ENCODE results near the gene ACTN1.

ACTN1 gene

DNA sequence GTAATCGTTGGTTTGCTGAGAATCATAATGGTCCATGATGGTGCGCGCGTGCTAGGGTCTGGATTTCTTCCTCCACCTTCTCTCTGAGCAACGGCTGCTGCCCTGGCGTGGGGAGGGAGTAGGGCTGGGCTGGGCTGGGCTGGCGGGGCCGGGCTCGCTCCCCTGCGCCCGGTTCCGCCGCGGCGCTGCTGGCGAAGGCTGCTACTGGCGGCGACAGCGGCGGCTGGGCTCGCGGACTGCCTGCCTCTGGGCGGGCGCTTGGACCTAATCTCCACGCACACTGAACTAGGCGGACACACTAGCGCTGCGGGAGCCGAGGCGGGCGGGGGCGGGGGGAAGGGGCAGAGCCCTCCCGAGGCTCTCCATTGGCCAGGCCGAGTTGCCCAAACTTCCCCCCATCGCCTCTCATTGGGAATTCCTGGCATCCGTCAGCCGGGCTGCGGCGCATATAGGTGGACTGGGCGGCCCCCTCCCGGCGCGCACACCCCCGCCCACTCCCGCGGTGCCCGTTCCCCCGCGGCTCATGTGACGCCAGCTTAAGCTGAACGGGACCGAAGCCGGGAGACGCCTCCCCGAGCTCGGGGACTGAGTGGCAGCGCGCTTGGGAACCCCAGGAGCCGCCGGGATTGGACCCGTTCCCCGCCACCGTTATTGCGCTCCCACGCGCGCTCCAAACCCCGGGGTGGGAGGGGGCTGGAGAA, at the start of gene ACTN1:
ACTN1 (minus strand) TSS at position 282 of the 701 bp plus-strand sequence; CDS start at position 36, 246 bp downstream.
- TF ChIP-seq, protein P1, sequence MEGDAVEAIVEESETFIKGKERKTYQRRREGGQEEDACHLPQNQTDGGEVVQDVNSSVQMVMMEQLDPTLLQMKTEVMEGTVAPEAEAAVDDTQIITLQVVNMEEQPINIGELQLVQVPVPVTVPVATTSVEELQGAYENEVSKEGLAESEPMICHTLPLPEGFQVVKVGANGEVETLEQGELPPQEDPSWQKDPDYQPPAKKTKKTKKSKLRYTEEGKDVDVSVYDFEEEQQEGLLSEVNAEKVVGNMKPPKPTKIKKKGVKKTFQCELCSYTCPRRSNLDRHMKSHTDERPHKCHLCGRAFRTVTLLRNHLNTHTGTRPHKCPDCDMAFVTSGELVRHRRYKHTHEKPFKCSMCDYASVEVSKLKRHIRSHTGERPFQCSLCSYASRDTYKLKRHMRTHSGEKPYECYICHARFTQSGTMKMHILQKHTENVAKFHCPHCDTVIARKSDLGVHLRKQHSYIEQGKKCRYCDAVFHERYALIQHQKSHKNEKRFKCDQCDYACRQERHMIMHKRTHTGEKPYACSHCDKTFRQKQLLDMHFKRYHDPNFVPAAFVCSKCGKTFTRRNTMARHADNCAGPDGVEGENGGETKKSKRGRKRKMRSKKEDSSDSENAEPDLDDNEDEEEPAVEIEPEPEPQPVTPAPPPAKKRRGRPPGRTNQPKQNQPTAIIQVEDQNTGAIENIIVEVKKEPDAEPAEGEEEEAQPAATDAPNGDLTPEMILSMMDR (IDR thresholded peaks at IDR 0.05), result no peak

DNA sequence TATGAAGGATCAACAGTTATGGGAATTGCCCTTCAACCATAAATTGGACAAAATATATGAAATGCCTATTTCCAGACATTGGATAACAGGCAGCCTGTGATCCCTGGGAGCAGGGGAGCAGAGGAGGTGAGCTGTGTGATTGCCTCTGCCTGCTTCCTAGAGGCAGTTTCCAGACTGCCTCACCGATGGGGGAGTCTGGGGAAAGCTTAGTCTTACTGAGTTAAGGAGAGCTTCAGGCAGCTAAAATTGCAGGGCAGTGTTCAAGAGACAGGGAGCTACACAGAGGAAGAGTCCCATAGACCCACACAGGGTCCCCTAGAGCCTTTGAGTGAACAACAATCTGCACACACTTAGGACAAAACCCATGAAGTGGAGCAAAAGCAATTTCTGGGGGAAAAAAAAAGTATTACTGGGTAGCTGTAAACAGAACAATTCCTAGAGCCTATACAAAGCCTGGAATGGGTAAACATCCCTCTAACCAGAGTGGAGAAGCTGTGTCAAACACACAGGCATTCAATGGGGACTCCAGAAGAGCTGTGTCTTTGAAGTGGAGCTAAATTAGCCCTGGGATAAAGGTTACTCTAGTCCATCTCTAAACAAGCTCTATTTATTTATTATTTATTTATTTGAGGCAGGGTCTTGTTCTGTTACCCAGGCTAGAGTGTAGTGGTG, 48.3 kb upstream of the ACTN1 start:
- TF ChIP-seq, protein P1 (IDR thresholded peaks at IDR 0.05), result no peak

DNA sequence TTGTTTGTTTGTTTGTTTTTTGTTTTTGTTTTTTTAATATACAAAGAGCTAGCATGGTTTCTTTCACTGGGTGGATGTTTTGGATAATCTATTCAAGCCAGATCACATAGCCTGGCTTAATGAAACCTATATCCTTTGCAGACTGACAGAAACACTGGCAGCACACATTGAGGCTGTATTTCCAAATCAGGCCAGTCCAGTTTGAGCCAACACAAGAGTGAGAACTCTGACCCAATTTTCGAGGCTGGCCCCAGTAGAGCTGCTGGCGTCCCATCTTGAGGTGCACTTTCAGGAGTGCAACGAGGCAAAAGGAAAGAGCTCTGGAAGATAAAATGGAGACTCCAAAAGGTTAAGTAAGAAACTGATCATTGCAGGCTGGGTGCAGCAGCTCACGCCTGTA, 43.9 kb upstream of the ACTN1 start:
- TF ChIP-seq, protein P1 (IDR thresholded peaks at IDR 0.05), result no peak

DNA sequence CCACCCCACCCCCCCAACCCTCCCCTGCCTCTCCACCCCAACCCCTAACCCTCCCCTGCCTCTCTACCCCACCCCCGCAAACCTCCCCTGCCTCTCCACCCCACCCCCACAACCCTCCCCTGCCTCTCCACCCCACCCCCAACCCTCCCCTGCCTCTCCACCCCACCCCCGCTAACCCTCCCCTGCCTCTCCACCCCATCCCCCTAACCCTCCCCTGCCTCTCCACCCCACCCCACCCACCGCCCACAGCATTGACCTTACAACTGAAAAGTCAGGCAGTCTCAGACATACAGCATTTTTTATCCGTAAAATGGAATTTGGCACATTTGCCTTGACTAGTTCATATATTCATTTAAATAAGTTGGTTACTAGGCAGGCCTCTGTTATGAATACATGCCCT, 38.6 kb upstream of the ACTN1 start:
- TF ChIP-seq, protein P1 (IDR thresholded peaks at IDR 0.05), result no peak

DNA sequence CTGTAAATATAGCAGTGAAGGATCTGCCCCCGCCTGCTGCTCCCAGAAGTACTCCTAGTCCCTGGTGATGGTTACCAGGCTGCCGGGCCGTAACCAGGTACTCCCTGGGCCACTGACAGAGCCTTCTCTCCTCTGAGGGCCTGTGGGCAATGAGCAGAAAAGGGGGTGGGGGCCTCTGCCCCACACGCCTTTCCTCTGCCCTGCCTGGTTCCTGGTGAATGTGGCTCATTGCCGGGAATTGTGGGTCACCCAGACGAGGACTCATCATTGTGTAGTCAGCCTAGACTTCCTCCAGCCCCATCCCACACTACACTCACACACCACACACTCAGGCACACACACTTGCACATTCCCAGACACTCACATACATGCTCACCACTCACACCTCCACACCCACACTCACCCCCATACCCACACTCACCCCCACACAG, 35.7 kb upstream of the ACTN1 start:
- TF ChIP-seq, protein P1 (IDR thresholded peaks at IDR 0.05), result no peak

DNA sequence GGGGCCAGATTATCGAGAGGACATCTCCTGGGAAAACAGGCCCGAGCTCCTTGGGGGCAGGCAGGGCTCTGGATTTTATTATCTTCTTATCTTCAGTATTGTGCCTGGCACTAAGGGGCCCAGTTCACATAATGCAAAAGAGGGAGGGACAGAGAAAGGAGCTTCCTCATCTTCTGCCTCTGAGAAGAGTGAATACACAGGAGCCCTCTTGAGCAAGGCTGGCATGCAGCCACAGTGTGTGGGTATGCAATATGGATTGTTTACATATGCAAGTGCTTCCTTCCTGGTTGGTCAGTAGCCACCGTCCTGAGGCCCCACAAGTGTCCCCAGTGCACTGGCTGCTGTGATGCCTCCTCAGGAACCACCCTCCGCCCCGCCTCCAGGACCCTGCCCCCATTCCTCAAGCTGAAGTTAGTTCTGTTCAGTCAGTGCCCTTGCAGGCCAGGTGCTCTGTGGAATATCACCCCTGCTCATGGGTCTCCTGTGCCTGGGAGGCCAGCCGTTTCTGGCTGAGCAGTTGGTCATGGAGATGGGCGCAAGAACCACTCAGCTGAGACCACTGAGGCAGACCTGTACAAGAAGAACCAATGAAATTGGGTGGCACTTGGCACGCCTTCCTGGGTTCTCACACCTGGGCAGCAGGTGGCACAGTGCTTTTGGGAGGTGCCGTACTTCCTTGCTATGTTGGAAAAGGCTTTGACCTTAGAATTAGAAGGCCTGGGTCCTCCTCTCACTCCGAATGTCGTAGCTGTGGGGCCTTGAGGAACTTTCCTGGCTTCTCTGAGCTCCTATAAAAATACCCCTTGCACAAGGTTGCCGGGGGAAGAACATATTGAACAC, 35.1 kb upstream of the ACTN1 start:
- TF ChIP-seq, protein P1 (IDR thresholded peaks at IDR 0.05), result no peak; the same call in 1 of the 2 replicates

DNA sequence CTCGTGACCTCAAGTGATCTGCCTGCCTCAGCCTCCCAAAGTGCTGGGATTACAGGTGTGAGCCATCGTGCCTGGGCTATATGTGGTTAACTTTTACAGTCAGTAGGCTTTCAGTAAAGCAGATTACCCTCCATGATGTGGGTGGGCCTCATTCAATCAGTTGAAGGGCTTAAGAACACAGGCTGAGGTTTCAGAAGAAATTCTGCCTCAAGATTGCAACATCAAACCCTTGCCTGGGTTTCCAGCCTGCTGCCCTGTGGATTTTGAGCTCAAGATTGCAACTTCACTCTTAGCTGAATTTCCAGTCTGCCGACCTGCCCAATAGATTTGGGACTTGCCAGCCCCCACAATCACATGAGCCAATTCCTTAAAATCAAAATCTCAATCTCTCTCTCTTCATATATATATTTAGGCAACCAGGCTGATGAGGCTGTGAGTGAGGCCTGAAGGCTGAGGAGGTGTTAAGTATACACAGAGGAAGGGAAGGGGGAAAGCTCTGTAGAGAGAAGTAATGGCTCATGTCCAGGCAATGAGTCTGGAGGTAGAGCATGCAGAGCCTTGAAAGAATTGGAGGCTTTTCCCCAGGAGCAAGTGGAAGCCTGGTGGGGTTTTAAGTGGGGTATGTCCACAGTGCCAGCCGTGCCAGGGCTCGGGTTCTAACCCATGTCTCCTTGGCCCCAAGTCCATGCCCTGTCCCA, 33.3 kb upstream of the ACTN1 start:
- TF ChIP-seq, protein P1 (IDR thresholded peaks at IDR 0.05), result no peak
